Measurements from ENCODE around the gene STMN1.
A peak's percentile ranks its signal among the peaks of the same experiment; 100 is the strongest.

Gene STMN1

DNA sequence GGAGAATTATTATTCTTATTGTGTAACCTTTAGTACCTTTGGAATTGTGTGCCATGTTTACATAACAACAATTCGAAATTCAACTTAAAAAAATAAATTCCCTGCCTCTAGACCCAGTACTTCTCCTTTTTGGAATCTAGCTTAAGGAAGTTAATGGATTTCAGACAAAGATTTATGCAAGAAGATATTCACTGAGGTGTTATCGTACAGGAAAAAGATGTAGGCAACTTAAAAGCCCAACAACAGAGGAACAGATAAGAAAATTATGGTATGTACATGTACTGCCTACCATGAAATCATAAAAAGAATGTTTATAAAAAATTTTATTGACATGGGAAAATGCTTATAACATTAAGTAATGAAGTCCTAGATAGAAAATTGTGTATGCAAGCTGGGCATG lies 18.2 kb upstream of the STMN1 start:
- no peaks in the 10 kb centered on the region for H3K9me3 ChIP-seq (ENCODE audit: insufficient read depth, low read depth, low read length)
- H2AFZ ChIP-seq (ENCODE audit: low read length) = no peak overlapping the region
- H3K9ac ChIP-seq (ENCODE audit: low read depth, low read length, poor library complexity, severe bottlenecking) = no peak overlapping the region
- H3K4me1 ChIP-seq (ENCODE audit: insufficient read depth, low read length, poor library complexity, severe bottlenecking) = peaks cover 9% of the 10 kb centered on the region
- no peaks in the 10 kb centered on the region for H3K27me3 ChIP-seq (ENCODE audit: insufficient read depth, low read length, poor library complexity, severe bottlenecking)
- no peak overlapping the region for H3K4me2 ChIP-seq (ENCODE audit: low read depth, low read length, poor library complexity, severe bottlenecking)
- H3F3A ChIP-seq (ENCODE audit: low read depth) = 0 out of 2 replicates have a peak, but pooled peaks cover 4% of the 10 kb centered on the region
- H3K9me2 ChIP-seq (replicated peaks; ENCODE audit: low read depth, low read length) = no peaks in the 10 kb centered on the region
- no peak for TF ChIP-seq EZH2phosphoT487 (IDR thresholded peaks at IDR 0.05; ENCODE audit: borderline replicate concordance)
- TF ChIP-seq, protein P1, sequence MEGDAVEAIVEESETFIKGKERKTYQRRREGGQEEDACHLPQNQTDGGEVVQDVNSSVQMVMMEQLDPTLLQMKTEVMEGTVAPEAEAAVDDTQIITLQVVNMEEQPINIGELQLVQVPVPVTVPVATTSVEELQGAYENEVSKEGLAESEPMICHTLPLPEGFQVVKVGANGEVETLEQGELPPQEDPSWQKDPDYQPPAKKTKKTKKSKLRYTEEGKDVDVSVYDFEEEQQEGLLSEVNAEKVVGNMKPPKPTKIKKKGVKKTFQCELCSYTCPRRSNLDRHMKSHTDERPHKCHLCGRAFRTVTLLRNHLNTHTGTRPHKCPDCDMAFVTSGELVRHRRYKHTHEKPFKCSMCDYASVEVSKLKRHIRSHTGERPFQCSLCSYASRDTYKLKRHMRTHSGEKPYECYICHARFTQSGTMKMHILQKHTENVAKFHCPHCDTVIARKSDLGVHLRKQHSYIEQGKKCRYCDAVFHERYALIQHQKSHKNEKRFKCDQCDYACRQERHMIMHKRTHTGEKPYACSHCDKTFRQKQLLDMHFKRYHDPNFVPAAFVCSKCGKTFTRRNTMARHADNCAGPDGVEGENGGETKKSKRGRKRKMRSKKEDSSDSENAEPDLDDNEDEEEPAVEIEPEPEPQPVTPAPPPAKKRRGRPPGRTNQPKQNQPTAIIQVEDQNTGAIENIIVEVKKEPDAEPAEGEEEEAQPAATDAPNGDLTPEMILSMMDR (conservative IDR thresholded peaks at IDR 0.05; ENCODE audit: low read length) = no peak
- no peaks in the 10 kb centered on the region for H3K79me2 ChIP-seq (ENCODE audit: insufficient read depth, low read length)
- H3K36me3 ChIP-seq (ENCODE audit: insufficient read depth, low read length) = no peaks in the 10 kb centered on the region
- no peak overlapping the region for H3K4me3 ChIP-seq (ENCODE audit: low read length, poor library complexity, severe bottlenecking)
- no peaks in the 10 kb centered on the region for H4K20me1 ChIP-seq (ENCODE audit: insufficient read depth, low read length, poor library complexity, severe bottlenecking)

DNA sequence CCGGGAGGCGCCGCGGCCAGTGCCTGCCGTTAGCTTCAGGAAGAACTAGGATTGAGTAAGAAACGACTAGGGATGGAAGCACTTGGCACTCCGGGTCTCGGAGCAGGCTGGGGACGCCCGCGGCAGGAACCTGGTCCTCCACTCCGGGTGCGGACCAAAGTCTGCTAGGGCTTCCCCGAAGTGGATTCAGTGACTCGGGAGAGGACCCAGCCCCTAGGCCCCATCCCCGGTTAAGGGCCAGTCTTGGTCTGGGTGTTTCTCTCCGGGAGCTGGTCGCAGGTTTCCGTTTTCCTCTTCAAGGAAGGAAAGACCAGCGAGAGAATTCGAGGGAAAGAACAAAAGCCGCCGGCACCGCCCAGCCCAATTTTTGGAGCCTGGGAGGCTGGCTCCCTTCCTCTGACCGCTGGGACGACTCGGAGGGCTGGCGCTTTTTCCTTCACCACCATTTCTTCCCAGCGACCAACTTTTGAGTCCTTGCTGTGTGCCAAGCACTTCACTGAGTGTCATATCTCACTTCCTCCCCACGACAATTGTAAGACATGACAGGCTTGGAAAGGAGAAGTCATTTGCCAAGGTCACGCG lies 16.8 kb upstream of the STMN1 start:
- Histone ChIP-seq H3K79me2 (ENCODE audit: insufficient read depth, low read length) (no peaks in the 10 kb centered on the region), H4K20me1 (ENCODE audit: insufficient read depth, low read length, poor library complexity, severe bottlenecking) (no peaks in the 10 kb centered on the region), H3K36me3 (ENCODE audit: insufficient read depth, low read length) (no peaks in the 10 kb centered on the region), H3K4me1 (ENCODE audit: insufficient read depth, low read length, poor library complexity, severe bottlenecking) (peaks cover 9% of the 10 kb centered on the region), H2AFZ (ENCODE audit: low read length) (peak overlapping the region; percentile 75), H3K4me3 (ENCODE audit: low read length, poor library complexity, severe bottlenecking) (peak overlapping the region; percentile 60), H3K4me2 (ENCODE audit: low read depth, low read length, poor library complexity, severe bottlenecking) (peak overlapping the region; percentile 59), H3K27me3 (ENCODE audit: insufficient read depth, low read length, poor library complexity, severe bottlenecking) (no peaks in the 10 kb centered on the region), H3K9me2 (replicated peaks; ENCODE audit: low read depth, low read length) (no peaks in the 10 kb centered on the region), H3K9me3 (ENCODE audit: insufficient read depth, low read depth, low read length) (no peaks in the 10 kb centered on the region), H3K9ac (ENCODE audit: low read depth, low read length, poor library complexity, severe bottlenecking) (no peak overlapping the region), H3F3A (ENCODE audit: low read depth) (0 out of 2 replicates have a peak, but pooled peaks cover 4% of the 10 kb centered on the region)
- TF ChIP-seq, protein P1 (conservative IDR thresholded peaks at IDR 0.05; ENCODE audit: low read length) = no peak
- TF ChIP-seq EZH2phosphoT487 (IDR thresholded peaks at IDR 0.05; ENCODE audit: borderline replicate concordance) = no peak

DNA sequence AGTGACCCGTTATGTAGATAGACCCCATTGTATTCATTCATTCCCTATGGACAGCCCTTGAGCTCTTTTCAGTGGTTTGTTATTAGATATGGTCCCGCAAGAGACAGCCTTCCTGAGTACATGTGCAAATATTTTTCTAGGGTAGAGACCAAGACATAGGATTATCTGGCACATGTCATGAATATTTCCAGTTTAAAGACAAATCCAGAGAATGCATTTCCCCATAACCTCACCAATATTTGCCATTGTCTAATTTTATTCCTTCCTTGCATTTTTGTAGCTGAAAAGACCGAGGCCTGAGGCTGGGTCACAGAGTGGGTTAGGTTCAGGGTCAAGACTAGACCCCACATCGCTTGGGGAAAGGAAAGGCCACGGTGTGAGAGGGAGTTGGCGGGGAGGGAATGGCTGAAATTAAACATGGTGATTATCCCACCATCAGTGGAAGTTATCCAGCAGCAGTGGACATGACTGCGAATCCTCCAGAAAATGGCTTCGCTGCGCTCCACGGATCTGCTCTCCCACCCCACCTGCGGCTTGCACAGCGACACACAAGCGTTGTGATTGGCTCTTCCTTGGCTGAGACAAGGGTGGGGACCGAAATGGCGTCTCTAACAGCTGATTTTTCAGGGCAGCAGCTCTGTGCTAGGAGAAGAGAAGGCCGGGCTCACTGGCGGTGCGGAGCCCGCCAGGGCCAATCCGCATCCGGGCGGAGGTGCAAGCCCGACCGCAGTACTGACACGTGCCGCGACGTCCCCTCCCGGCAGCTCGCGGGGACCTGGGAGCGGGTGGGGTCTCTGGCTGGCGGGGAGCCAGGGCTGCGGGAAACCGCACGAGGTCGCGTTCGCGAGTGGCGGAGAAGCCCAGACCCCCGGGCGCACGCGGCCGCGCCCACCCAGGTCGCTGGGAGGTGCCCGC lies 16.1 kb upstream of the STMN1 start:
- Histone ChIP-seq H3K4me1 (ENCODE audit: insufficient read depth, low read length, poor library complexity, severe bottlenecking) (peaks cover 3% of the 10 kb centered on the region), H3K36me3 (ENCODE audit: insufficient read depth, low read length) (no peaks in the 10 kb centered on the region), H3K79me2 (ENCODE audit: insufficient read depth, low read length) (no peaks in the 10 kb centered on the region), H3K9ac (ENCODE audit: low read depth, low read length, poor library complexity, severe bottlenecking) (peak overlapping the region; percentile 38), H3K9me2 (replicated peaks; ENCODE audit: low read depth, low read length) (no peaks in the 10 kb centered on the region), H2AFZ (ENCODE audit: low read length) (peak overlapping the region; percentile 75), H3K27me3 (ENCODE audit: insufficient read depth, low read length, poor library complexity, severe bottlenecking) (no peaks in the 10 kb centered on the region), H3F3A (ENCODE audit: low read depth) (0 out of 2 replicates have a peak, but pooled peaks cover 4% of the 10 kb centered on the region), H4K20me1 (ENCODE audit: insufficient read depth, low read length, poor library complexity, severe bottlenecking) (no peaks in the 10 kb centered on the region), H3K4me3 (ENCODE audit: low read length, poor library complexity, severe bottlenecking) (peak overlapping the region; percentile 60), H3K9me3 (ENCODE audit: insufficient read depth, low read depth, low read length) (no peaks in the 10 kb centered on the region), H3K4me2 (ENCODE audit: low read depth, low read length, poor library complexity, severe bottlenecking) (peak overlapping the region; percentile 59)
- TF ChIP-seq, protein P1 (conservative IDR thresholded peaks at IDR 0.05; ENCODE audit: low read length) = no peak
- TF ChIP-seq EZH2phosphoT487 (IDR thresholded peaks at IDR 0.05; ENCODE audit: borderline replicate concordance) = no peak

All from Loucy (cell line).